IMR-90 (cell line): ENCODE data around the gene PKD1L1. TPM values are rescaled to one million over a fixed set of nuclear protein-coding genes. Genes with fewer than 3 reads are reported as not detected.
"Not testable (repeated sequence)": the region's sequence is repeated elsewhere in the genome, so short reads cannot be mapped to it uniquely, and the experiment has no call there.

Experiments
- ATAC-seq: fragments of 200-7000 bp; cut with Tn5 transposase; 2 replicates; pipeline ENCODE4 v1.9.1; 2020; ENCODE audit warnings: low read depth, mild to moderate bottlenecking, moderate library complexity
- BruUV-seq: library from RNA; stranded (reverse); fragments of 400-500 nt; replicated peaks from 2 replicates; lab custom pipeline; 2021; lab: Mats Ljungman, UMichigan
- CTCF ChIA-PET: fragments of 300-600 bp; formaldehyde crosslinking; extraction: SDS; loops from one replicate; lab custom pipeline; 2021; ENCODE audit warnings: antibody characterized with exemption; lab: Yijun Ruan, JAX
- POLR2A ChIA-PET: fragments of 300-600 bp; sonication (Branson Sonifier 250); formaldehyde crosslinking; loops from one replicate; lab custom pipeline; 2022; ENCODE audit warnings: antibody characterized with exemption; ENCODE audit not compliant: unreplicated experiment; lab: Charles Lee
- DNase-seq: peaks from one replicate; pipeline ENCODE4 v3.0.0; 2013
- H2AFZ ChIP-seq: replicated peaks from 2 replicates; pipeline ENCODE3; 2013; ENCODE audit warnings: low read length, mild to moderate bottlenecking; ENCODE audit not compliant: poor library complexity
- H2AK5ac ChIP-seq: 2 replicates; pipeline ENCODE4 v1.6.1; 2013; ENCODE audit warnings: low read depth, low read length, inconsistent platforms
- H2AK9ac ChIP-seq: replicated peaks from 2 replicates; pipeline ENCODE3; 2013; ENCODE audit warnings: mild to moderate bottlenecking, low read depth, low read length, moderate library complexity; ENCODE audit not compliant: poor library complexity
- H2BK120ac ChIP-seq: 2 replicates; pipeline ENCODE4 v1.6.1; 2013; ENCODE audit warnings: low read depth, low read length, inconsistent platforms
- H2BK15ac ChIP-seq: 3 replicates; pipeline ENCODE4 v1.6.1; 2013; ENCODE audit warnings: low read depth, low read length, inconsistent platforms
- H2BK20ac ChIP-seq: 2 replicates; pipeline ENCODE4 v1.6.1; 2013; ENCODE audit warnings: low read depth, mild to moderate bottlenecking, inconsistent platforms, low read length, moderate library complexity
- H2BK5ac ChIP-seq: 2 replicates; pipeline ENCODE4 v1.6.1; 2013; ENCODE audit warnings: mild to moderate bottlenecking, low read depth, low read length, inconsistent platforms; ENCODE audit not compliant: poor library complexity, severe bottlenecking
- H3K14ac ChIP-seq: replicated peaks from 2 replicates; pipeline ENCODE4 v1.6.1; 2013; ENCODE audit warnings: low read depth, low read length, inconsistent platforms
- H3K18ac ChIP-seq: 2 replicates; pipeline ENCODE4 v1.6.1; 2013; ENCODE audit warnings: low read depth, low read length, control low read depth
- H3K23ac ChIP-seq: 2 replicates; pipeline ENCODE4 v1.6.1; 2013; ENCODE audit warnings: low read depth, low read length, inconsistent platforms
- H3K27ac ChIP-seq: 2 replicates; pipeline ENCODE4 v1.5.1; 2013; ENCODE audit warnings: mild to moderate bottlenecking, control low read depth, low read length; ENCODE audit not compliant: insufficient read depth
- H3K27me3 ChIP-seq: 2 replicates; pipeline ENCODE4 v1.6.1; 2013; ENCODE audit warnings: low read length; ENCODE audit not compliant: control insufficient read depth, insufficient read depth
- H3K36me3 ChIP-seq: 2 replicates; pipeline ENCODE4 v1.6.1; 2013; ENCODE audit warnings: low read length, mixed read lengths; ENCODE audit not compliant: control insufficient read depth, insufficient read depth
- H3K4ac ChIP-seq: 2 replicates; pipeline ENCODE4 v1.6.1; 2013; ENCODE audit warnings: low read depth, low read length, inconsistent platforms
- H3K4me1 ChIP-seq: 2 replicates; pipeline ENCODE4 v1.6.1; 2013; ENCODE audit warnings: low read length, mixed read lengths; ENCODE audit not compliant: control insufficient read depth, insufficient read depth
- H3K4me2 ChIP-seq: 2 replicates; pipeline ENCODE4 v1.6.1; 2013; ENCODE audit warnings: low read depth, mild to moderate bottlenecking, control low read depth, low read length, moderate library complexity
- H3K4me3 ChIP-seq: 2 replicates; pipeline ENCODE4 v1.5.1; 2013; ENCODE audit warnings: low read depth, mild to moderate bottlenecking, control low read depth, low read length, moderate library complexity; ENCODE audit not compliant: insufficient read depth
- H3K56ac ChIP-seq: 2 replicates; pipeline ENCODE4 v1.6.1; 2013; ENCODE audit warnings: low read length, inconsistent platforms; ENCODE audit not compliant: insufficient read depth; ENCODE audit errors: extremely low read depth
- H3K79me1 ChIP-seq, 2 experiments: 2 replicates each; pipeline ENCODE4 v1.6.1; 2013; ENCODE audit warnings: low read length in 2 of 2, inconsistent platforms in 1 of 2, low read depth in 1 of 2
- H3K9ac ChIP-seq: 2 replicates; pipeline ENCODE4 v1.6.1; 2013; ENCODE audit warnings: low read depth, low read length, control low read depth
- H3K9me1 ChIP-seq: 2 replicates; pipeline ENCODE4 v1.6.1; 2013; ENCODE audit warnings: low read length, inconsistent platforms; ENCODE audit not compliant: insufficient read depth
- H3K9me3 ChIP-seq: 2 replicates; pipeline ENCODE4 v1.6.1; 2013; ENCODE audit warnings: low read length; ENCODE audit not compliant: control insufficient read depth, insufficient read depth
- H4K20me1 ChIP-seq: 2 replicates; pipeline ENCODE4 v1.6.1; 2013; ENCODE audit warnings: low read length, inconsistent platforms; ENCODE audit not compliant: insufficient read depth
- H4K5ac ChIP-seq: 2 replicates; pipeline ENCODE4 v1.6.1; 2013; ENCODE audit warnings: mild to moderate bottlenecking, low read depth, low read length, control low read depth
- H4K8ac ChIP-seq, 2 experiments: 2 replicates each; pipeline ENCODE4 v1.6.1; 2013; ENCODE audit warnings: low read depth in 2 of 2, low read length in 2 of 2, control low read depth in 1 of 2, inconsistent platforms in 1 of 2
- H4K91ac ChIP-seq: 2 replicates; pipeline ENCODE4 v1.6.1; 2013; ENCODE audit warnings: low read depth, low read length, inconsistent platforms; ENCODE audit not compliant: insufficient read depth
- CHD1 ChIP-seq: IDR thresholded peaks from 2 replicates; pipeline ENCODE4 v1.6.1; 2012; ENCODE audit warnings: low read depth, low read length, improper control_type of control experiment
- POLR2A ChIP-seq: IDR thresholded peaks from 2 replicates; pipeline ENCODE4 v1.6.1; 2012; ENCODE audit warnings: mild to moderate bottlenecking, low read depth, low read length
- RCOR1 ChIP-seq: IDR thresholded peaks from 2 replicates; pipeline ENCODE4 v1.6.1; 2012; ENCODE audit warnings: mild to moderate bottlenecking, low read length, improper control_type of control experiment; ENCODE audit not compliant: insufficient replicate concordance
- WGBS, 2 experiments: methylation state at CpG; one replicate each; pipeline versions ENCODE4 v1.1.5 to v1.1.7; 2013; ENCODE audit warnings: missing lambda C conversion rate in 2 of 2; ENCODE audit not compliant: insufficient read length in 1 of 2; ENCODE audit errors: extremely low coverage in 2 of 2; 5-methylcytosine and 5-hydroxymethylcytosine counted together
- dilution Hi-C: fragments of 300-500 bp; cut with HindIII; formaldehyde crosslinking; loops from one replicate; pipeline ENCODE4 v1.14.3; 2018; ENCODE audit warnings: low sequenced_read_pairs; ENCODE audit not compliant: unreplicated experiment
- in situ Hi-C: fragments of 300-500 bp; cut with MboI; formaldehyde crosslinking; loops from 3 replicates; pipeline ENCODE4 v1.14.3; 2019; ENCODE audit warnings: low sequenced_read_pairs, inconsistent platforms, mixed read lengths
- intact Hi-C: fragments of 100-400 bp; cut with micrococcal nuclease; formaldehyde crosslinking; loops from 2 replicates; pipeline ENCODE4 v1.10.0; 2022
- polyA plus RNA-seq, 3 experiments: library from polyadenylated mRNA; depleted of rRNA; stranded (reverse); fragments of >200 nt; gene quantifications; 2 replicates each; pipeline ENCODE4 v1.2.3, GENCODE V29; 2012; ENCODE audit warnings: low replicate concordance in 1 of 3
- total RNA-seq: library from RNA; depleted of rRNA; stranded (reverse); fragments of >200 nt; gene quantifications from 2 replicates; pipeline ENCODE4 v1.2.3, GENCODE V29; 2012
- TF ChIP-seq, protein P1 (sequence below): fragments of 150-350 bp; IDR thresholded peaks from 2 replicates; pipeline ENCODE4 v1.6.1; 2016; ENCODE audit warnings: low read depth, mild to moderate bottlenecking, low read length, moderate library complexity, borderline replicate concordance

Gene PKD1L1
- total and polyA plus RNA-seq, 2 of the 4 experiments (the other 2 are of a cell fraction), result under 0.01 to 0.15 TPM

DNA sequence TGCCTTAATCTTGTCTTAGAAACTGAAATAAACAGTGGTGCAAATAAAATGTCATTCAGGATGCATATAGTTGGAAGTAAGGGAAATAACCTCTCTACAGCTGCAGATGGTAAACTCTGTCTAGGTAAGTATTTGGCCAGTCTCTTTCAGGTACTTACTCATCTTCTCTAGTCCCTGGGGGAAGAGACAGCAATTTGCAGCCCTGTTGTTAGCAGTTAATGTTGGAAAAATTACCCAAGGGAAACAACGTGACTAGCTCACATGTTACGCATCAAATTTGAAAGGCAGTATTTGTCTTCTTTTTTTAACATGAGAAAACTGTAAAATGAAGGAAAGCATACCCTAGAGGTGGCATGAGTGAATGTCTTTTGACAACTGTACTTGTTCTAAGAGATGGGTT is 34.3 kb upstream of the PKD1L1 start:
- Histone ChIP-seq H3K36me3 (peaks cover 2% of the 10 kb centered on the region; the same call in 1 of the 2 replicates), H2AFZ (no peak overlapping the region), H4K20me1 (no peaks in the 10 kb centered on the region), H2BK20ac (no peak overlapping the region), H3K56ac (no peak overlapping the region), H3K18ac (no peak overlapping the region), H3K79me1 (peaks cover 13 to 14% of the 10 kb centered on the region in 2 experiments), H3K4me2 (no peak overlapping the region), H3K4me3 (no peak overlapping the region), H2BK5ac (no peak overlapping the region), H2AK5ac (no peak overlapping the region), H3K4ac (no peak overlapping the region), H3K23ac (no peak overlapping the region), H3K9ac (no peak overlapping the region), H3K4me1 (peaks cover 3% of the 10 kb centered on the region), H4K5ac (no peak overlapping the region), H2BK15ac (no peak overlapping the region), H3K9me3 (no peaks in the 10 kb centered on the region), H4K91ac (no peak overlapping the region), H3K9me1 (no peaks in the 10 kb centered on the region), H2BK120ac (no peak overlapping the region), H3K14ac (no peak overlapping the region), H3K27me3 (peaks cover 2% of the 10 kb centered on the region), H2AK9ac (no peak overlapping the region), H4K8ac (no peak overlapping the region), H3K27ac (no peak overlapping the region)
- ATAC-seq (no peak), DNase-seq (no peak)
- dilution Hi-C loops (loop anchor here (25.0 kb wide), 1 partner anchor 130 kb away; no protein-coding TSS in a partner anchor), in situ Hi-C loops (loop anchor here (10.0 kb wide), 1 partner anchor 112 kb away; no protein-coding TSS in a partner anchor), intact Hi-C loops (no loop called here)
- no TSS peak for BruUV-seq
- ChIA-PET POLR2A (interaction anchor here (0.6 kb wide), 1 partner anchor 156 kb away, joined by 4 read pairs; no protein-coding TSS in a partner anchor), CTCF (interaction anchor here (0.8 to 1.9 kb wide), 3 partner anchors 9 to 128 kb away, joined by 3 to 8 read pairs (median 7); no protein-coding TSS in a partner anchor)
- TF ChIP-seq, protein P1, sequence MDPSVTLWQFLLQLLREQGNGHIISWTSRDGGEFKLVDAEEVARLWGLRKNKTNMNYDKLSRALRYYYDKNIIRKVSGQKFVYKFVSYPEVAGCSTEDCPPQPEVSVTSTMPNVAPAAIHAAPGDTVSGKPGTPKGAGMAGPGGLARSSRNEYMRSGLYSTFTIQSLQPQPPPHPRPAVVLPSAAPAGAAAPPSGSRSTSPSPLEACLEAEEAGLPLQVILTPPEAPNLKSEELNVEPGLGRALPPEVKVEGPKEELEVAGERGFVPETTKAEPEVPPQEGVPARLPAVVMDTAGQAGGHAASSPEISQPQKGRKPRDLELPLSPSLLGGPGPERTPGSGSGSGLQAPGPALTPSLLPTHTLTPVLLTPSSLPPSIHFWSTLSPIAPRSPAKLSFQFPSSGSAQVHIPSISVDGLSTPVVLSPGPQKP, result no peak
- TF ChIP-seq CHD1 (no peak), RCOR1 (no peak), POLR2A (no peak)
- WGBS, 2 experiments, result no CpG with 5 or more reads among the region's 2 CpGs

GRCh38 chr7:47980648-47981047 is 32.4 kb upstream of the PKD1L1 start:
- H4K20me1 ChIP-seq, H3K4me3 ChIP-seq, H3K18ac ChIP-seq, H2BK20ac ChIP-seq, H3K4me1 ChIP-seq, H3K23ac ChIP-seq, H2AK5ac ChIP-seq, H3K4ac ChIP-seq, POLR2A ChIA-PET, H2AK9ac ChIP-seq, H3K9me3 ChIP-seq, H3K27me3 ChIP-seq, H3K56ac ChIP-seq, H3K27ac ChIP-seq, H3K4me2 ChIP-seq, H4K8ac ChIP-seq, DNase-seq, BruUV-seq, H2BK15ac ChIP-seq, ATAC-seq, intact Hi-C loops, H3K14ac ChIP-seq, H3K9ac ChIP-seq, H4K91ac ChIP-seq, H3K9me1 ChIP-seq, H2AFZ ChIP-seq, H2BK120ac ChIP-seq, H4K5ac ChIP-seq, CTCF ChIA-PET, H2BK5ac ChIP-seq: not testable (repeated sequence)
- in situ Hi-C loops, result loop anchor here (10.0 kb wide), 1 partner anchor 114 kb away; no protein-coding TSS in a partner anchor
- dilution Hi-C loops, result loop anchor here (25.0 kb wide), 1 partner anchor 132 kb away; no protein-coding TSS in a partner anchor
- H3K79me1 ChIP-seq, result peaks cover 21 to 28% of the 10 kb centered on the region in 2 experiments
- no CpG with 5 or more reads among the region's 5 CpGs for WGBS, 2 experiments
- H3K36me3 ChIP-seq, result peaks cover 15% of the 10 kb centered on the region
